Panc1 (cell line): ENCODE measurements around the gene RETREG1.
"Not testable (repeated sequence)": the region's sequence is repeated elsewhere in the genome, so short reads cannot be mapped to it uniquely, and the experiment has no call there.

ENCODE experiments used
- POLR2AphosphoS5 ChIP-seq: IDR thresholded peaks from 2 replicates; pipeline ENCODE4 v1.6.1; 2012; ENCODE audit warnings: mild to moderate bottlenecking, low read depth, low read length, moderate library complexity
- TCF7L2 ChIP-seq: IDR thresholded peaks from 2 replicates; pipeline ENCODE4 v1.6.1; 2011; ENCODE audit warnings: mild to moderate bottlenecking, low read depth, low read length, inconsistent platforms
- TF ChIP-seq, protein P1 (sequence below): fragments of 450-650 bp; IDR thresholded peaks from 2 replicates; pipeline ENCODE4 v1.5.1; 2017; ENCODE audit warnings: mild to moderate bottlenecking
- TF ChIP-seq, protein P2 (sequence below), 2 experiments: IDR thresholded peaks; 2 replicates each; pipeline ENCODE4 v1.6.1; 2011 to 2012; ENCODE audit warnings: low read depth in 2 of 2, control low read depth in 1 of 2, low read length in 1 of 2, mild to moderate bottlenecking in 1 of 2, moderate library complexity in 1 of 2; ENCODE audit not compliant: insufficient read depth in 1 of 2

DNA sequence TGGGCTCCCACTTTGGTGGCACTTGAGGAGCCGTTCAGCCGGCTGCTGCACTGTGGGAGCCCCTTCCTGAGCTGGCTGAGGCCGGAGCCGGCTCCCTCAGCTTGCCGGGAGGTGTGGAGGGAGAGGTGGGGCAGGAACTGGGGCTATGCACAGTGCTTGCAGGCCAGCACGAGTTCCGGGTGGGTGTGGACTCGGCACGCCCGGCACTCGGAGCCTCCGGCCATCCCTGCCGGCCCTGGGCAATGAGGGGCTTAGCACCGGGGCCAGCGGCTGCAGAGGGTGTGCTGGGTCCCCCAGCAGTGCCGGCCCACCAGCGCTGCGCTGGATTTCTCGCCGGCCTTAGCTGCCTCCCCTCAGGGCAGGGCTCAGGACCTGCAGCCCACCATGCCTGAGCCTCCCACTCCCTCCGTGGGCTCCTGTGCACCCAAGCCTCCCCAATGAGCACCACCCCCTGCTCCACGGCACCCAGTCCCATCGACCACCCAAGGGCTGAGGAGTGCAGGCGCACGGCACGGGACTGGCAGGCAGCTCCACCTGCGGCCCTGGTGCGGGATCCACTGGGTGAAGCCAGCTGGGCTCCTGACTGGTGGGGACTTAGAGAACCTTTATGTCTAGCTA is 180.6 kb downstream of the RETREG1 start:
- TF ChIP-seq, protein P1, sequence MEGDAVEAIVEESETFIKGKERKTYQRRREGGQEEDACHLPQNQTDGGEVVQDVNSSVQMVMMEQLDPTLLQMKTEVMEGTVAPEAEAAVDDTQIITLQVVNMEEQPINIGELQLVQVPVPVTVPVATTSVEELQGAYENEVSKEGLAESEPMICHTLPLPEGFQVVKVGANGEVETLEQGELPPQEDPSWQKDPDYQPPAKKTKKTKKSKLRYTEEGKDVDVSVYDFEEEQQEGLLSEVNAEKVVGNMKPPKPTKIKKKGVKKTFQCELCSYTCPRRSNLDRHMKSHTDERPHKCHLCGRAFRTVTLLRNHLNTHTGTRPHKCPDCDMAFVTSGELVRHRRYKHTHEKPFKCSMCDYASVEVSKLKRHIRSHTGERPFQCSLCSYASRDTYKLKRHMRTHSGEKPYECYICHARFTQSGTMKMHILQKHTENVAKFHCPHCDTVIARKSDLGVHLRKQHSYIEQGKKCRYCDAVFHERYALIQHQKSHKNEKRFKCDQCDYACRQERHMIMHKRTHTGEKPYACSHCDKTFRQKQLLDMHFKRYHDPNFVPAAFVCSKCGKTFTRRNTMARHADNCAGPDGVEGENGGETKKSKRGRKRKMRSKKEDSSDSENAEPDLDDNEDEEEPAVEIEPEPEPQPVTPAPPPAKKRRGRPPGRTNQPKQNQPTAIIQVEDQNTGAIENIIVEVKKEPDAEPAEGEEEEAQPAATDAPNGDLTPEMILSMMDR = not testable (repeated sequence)
- TF ChIP-seq, protein P2, sequence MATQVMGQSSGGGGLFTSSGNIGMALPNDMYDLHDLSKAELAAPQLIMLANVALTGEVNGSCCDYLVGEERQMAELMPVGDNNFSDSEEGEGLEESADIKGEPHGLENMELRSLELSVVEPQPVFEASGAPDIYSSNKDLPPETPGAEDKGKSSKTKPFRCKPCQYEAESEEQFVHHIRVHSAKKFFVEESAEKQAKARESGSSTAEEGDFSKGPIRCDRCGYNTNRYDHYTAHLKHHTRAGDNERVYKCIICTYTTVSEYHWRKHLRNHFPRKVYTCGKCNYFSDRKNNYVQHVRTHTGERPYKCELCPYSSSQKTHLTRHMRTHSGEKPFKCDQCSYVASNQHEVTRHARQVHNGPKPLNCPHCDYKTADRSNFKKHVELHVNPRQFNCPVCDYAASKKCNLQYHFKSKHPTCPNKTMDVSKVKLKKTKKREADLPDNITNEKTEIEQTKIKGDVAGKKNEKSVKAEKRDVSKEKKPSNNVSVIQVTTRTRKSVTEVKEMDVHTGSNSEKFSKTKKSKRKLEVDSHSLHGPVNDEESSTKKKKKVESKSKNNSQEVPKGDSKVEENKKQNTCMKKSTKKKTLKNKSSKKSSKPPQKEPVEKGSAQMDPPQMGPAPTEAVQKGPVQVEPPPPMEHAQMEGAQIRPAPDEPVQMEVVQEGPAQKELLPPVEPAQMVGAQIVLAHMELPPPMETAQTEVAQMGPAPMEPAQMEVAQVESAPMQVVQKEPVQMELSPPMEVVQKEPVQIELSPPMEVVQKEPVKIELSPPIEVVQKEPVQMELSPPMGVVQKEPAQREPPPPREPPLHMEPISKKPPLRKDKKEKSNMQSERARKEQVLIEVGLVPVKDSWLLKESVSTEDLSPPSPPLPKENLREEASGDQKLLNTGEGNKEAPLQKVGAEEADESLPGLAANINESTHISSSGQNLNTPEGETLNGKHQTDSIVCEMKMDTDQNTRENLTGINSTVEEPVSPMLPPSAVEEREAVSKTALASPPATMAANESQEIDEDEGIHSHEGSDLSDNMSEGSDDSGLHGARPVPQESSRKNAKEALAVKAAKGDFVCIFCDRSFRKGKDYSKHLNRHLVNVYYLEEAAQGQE (IDR thresholded peaks at IDR 0.05; ENCODE audit: insufficient read depth in 1 of 2, low read depth in 2 of 2, low read length in 1 of 2) = not testable (repeated sequence)
- not testable (repeated sequence) for TF ChIP-seq POLR2AphosphoS5, TCF7L2
